DOHH2 (cell line): ENCODE measurements around the gene ADIPOR2.

ENCODE experiments used
- H3F3A ChIP-seq: fragments of 200-600 bp; sonication (generic), shearing (Covaris generic); 2 replicates; pipeline ENCODE4 v1.6.0; 2016; ENCODE audit warnings: antibody characterized with exemption, mild to moderate bottlenecking; ENCODE audit not compliant: control insufficient read depth, insufficient read depth
- H3K27ac ChIP-seq: fragments of 200-600 bp; sonication (generic); 2 replicates; pipeline ENCODE4 v1.5.1; 2014; ENCODE audit warnings: low read depth, mild to moderate bottlenecking, low read length, moderate library complexity
- H3K27me3 ChIP-seq: fragments of 200-600 bp; sonication (generic); 2 replicates; pipeline ENCODE4 v1.6.1; 2014; ENCODE audit warnings: mild to moderate bottlenecking, low read length, mixed read lengths; ENCODE audit not compliant: control insufficient read depth
- H3K36me3 ChIP-seq: fragments of 200-600 bp; sonication (generic); 2 replicates; pipeline ENCODE4 v1.6.1; 2014; ENCODE audit warnings: mild to moderate bottlenecking, low read length, moderate library complexity, mixed read lengths; ENCODE audit not compliant: control insufficient read depth
- H3K4me1 ChIP-seq: fragments of 200-600 bp; sonication (generic); 2 replicates; pipeline ENCODE4 v1.6.1; 2014; ENCODE audit warnings: mild to moderate bottlenecking, low read length, mixed read lengths; ENCODE audit not compliant: control insufficient read depth
- H3K4me2 ChIP-seq: fragments of 200-600 bp; sonication (generic); 2 replicates; pipeline ENCODE4 v1.6.0; 2014; ENCODE audit warnings: mild to moderate bottlenecking, low read length, moderate library complexity
- H3K4me3 ChIP-seq: fragments of 200-600 bp; sonication (generic); 2 replicates; pipeline ENCODE4 v1.5.1; 2014; ENCODE audit warnings: mild to moderate bottlenecking, low read length, mixed read lengths
- H3K79me2 ChIP-seq: fragments of 200-600 bp; sonication (generic); 2 replicates; pipeline ENCODE4 v1.6.1; 2014; ENCODE audit warnings: mild to moderate bottlenecking, low read length, mixed read lengths; ENCODE audit not compliant: control insufficient read depth
- H3K9me2 ChIP-seq: fragments of 200-600 bp; sonication (generic); replicated peaks from 2 replicates; pipeline ENCODE4 v1.6.1; 2014; ENCODE audit warnings: mild to moderate bottlenecking, low read length, mixed read lengths; ENCODE audit not compliant: control insufficient read depth
- H3K9me3 ChIP-seq: fragments of 200-600 bp; sonication (generic); 2 replicates; pipeline ENCODE4 v1.6.1; 2014; ENCODE audit warnings: antibody characterized with exemption, low read length, mixed read lengths; ENCODE audit not compliant: control insufficient read depth, insufficient read depth
- H4K20me1 ChIP-seq: fragments of 200-600 bp; sonication (generic); 2 replicates; pipeline ENCODE4 v1.6.0; 2014; ENCODE audit warnings: low read depth, mild to moderate bottlenecking, antibody characterized with exemption, low read length, moderate library complexity; ENCODE audit not compliant: control insufficient read depth, insufficient read depth
- CTCF ChIP-seq: fragments of 200-600 bp; sonication (generic); IDR thresholded peaks from one replicate; pipeline ENCODE4 v1.5.1; 2014; ENCODE audit warnings: antibody characterized with exemption, mild to moderate bottlenecking, low read depth, low read length; ENCODE audit not compliant: poor library complexity, severe bottlenecking
- EZH2phosphoT487 ChIP-seq: fragments of 200-600 bp; sonication (generic); IDR thresholded peaks from 2 replicates; pipeline ENCODE4 v1.6.1; 2017; ENCODE audit warnings: borderline replicate concordance, mild to moderate bottlenecking, antibody characterized with exemption, low read length, moderate library complexity, mixed read lengths

ADIPOR2 gene

GRCh38 chr12:1744932-1745331, 54.1 kb downstream of the ADIPOR2 start:
- Histone ChIP-seq H3K79me2 (peaks cover 96% of the 10 kb centered on the region), H4K20me1 (peaks cover 11% of the 10 kb centered on the region), H3K36me3 (peaks cover 34% of the 10 kb centered on the region), H3K4me2 (no peak overlapping the region), H3F3A (peaks cover 15% of the 10 kb centered on the region), H3K4me1 (peaks cover 41% of the 10 kb centered on the region), H3K27me3 (no peaks in the 10 kb centered on the region), H3K27ac (no peak overlapping the region), H3K9me2 (no peaks in the 10 kb centered on the region), H3K9me3 (peaks cover 17% of the 10 kb centered on the region; the same call in 1 of the 2 replicates), H3K4me3 (no peak overlapping the region)
- TF ChIP-seq EZH2phosphoT487 (no peak), CTCF (no peak)

- Histone ChIP-seq H3K27ac (no peak overlapping the region), H3K27me3 (no peaks in the 10 kb centered on the region), H3K4me2 (no peak overlapping the region), H3K9me2 (no peaks in the 10 kb centered on the region), H3K4me3 (no peak overlapping the region), H3K9me3 (peaks cover 17% of the 10 kb centered on the region; the same call in 1 of the 2 replicates), H3K79me2 (peaks cover 95% of the 10 kb centered on the region), H3F3A (peaks cover 5% of the 10 kb centered on the region; the same call in 1 of the 2 replicates), H4K20me1 (peaks cover 4% of the 10 kb centered on the region; the same call in 1 of the 2 replicates), H3K4me1 (peaks cover 14% of the 10 kb centered on the region), H3K36me3 (peaks cover 34% of the 10 kb centered on the region)
- TF ChIP-seq CTCF, result no peak
- TF ChIP-seq EZH2phosphoT487, result no peak
Measured at GRCh38 chr12:1747609-1748008, 56.7 kb downstream of the ADIPOR2 start.

- Histone ChIP-seq H3K4me1 (peaks cover 10% of the 10 kb centered on the region), H4K20me1 (peaks cover 4% of the 10 kb centered on the region; the same call in 1 of the 2 replicates), H3K4me3 (no peak overlapping the region), H3K36me3 (peaks cover 40% of the 10 kb centered on the region), H3K27me3 (no peaks in the 10 kb centered on the region), H3F3A (peaks cover 7% of the 10 kb centered on the region; the same call in 1 of the 2 replicates), H3K9me2 (no peaks in the 10 kb centered on the region), H3K27ac (no peak overlapping the region), H3K9me3 (peaks cover 17% of the 10 kb centered on the region; the same call in 1 of the 2 replicates), H3K79me2 (peaks cover 89% of the 10 kb centered on the region), H3K4me2 (no peak overlapping the region)
- no peak for TF ChIP-seq EZH2phosphoT487
- TF ChIP-seq CTCF, result no peak
Measured at GRCh38 chr12:1749019-1749418, 58.1 kb downstream of the ADIPOR2 start.
